HepG2 (cell line): ENCODE results near the gene CSK.

Experiments
- CTCF ChIP-seq: sonication (generic); formaldehyde crosslinking; IDR thresholded peaks from 2 replicates; pipeline ENCODE4 v1.5.0; 2020; ENCODE audit warnings: mild to moderate bottlenecking, missing genetic modification reagents, moderate library complexity
- GABPA ChIP-seq, 2 experiments: IDR thresholded peaks; 2 replicates each; pipeline ENCODE4 v1.6.1; 2011 to 2016; ENCODE audit warnings: low read depth in 2 of 2, low read length in 1 of 2, missing biosample characterization in 1 of 2, missing genetic modification characterization in 1 of 2
- LBX2 ChIP-seq: sonication (generic); formaldehyde crosslinking; IDR thresholded peaks from 2 replicates; pipeline ENCODE4 v1.5.0; 2020; ENCODE audit warnings: missing genetic modification reagents, mild to moderate bottlenecking, borderline replicate concordance
- MAFK ChIP-seq, 2 experiments: IDR thresholded peaks in 1 of 2; conservative IDR thresholded peaks in 1 of 2; 2 replicates each; pipeline ENCODE4 v1.6.1; 2011; ENCODE audit warnings: improper control_type of control experiment in 2 of 2, low read length in 2 of 2
- NFYB ChIP-seq: sonication (generic); formaldehyde crosslinking; IDR thresholded peaks from 2 replicates; pipeline ENCODE4 v1.4.0; 2020; ENCODE audit warnings: missing genetic modification reagents
- ZNF362 ChIP-seq: sonication (generic); formaldehyde crosslinking; IDR thresholded peaks from 2 replicates; pipeline ENCODE4 v1.4.0; 2020; ENCODE audit warnings: missing genetic modification reagents, mild to moderate bottlenecking, borderline replicate concordance

- TF ChIP-seq NFYB (CRISPR knock-in tag) (no peak), LBX2 (CRISPR knock-in tag) (no peak), CTCF (CRISPR knock-in tag) (no peak), GABPA (IDR thresholded peaks at IDR 0.05; ENCODE audit: low read depth, low read length) (no peak), GABPA (CRISPR knock-in tag; IDR thresholded peaks at IDR 0.05; ENCODE audit: low read depth) (no peak), ZNF362 (CRISPR knock-in tag) (no peak), MAFK (conservative IDR thresholded peaks at IDR 0.05 in 1 of 2, IDR thresholded peaks at IDR 0.05 in 1 of 2; ENCODE audit: low read length in 2 of 2) (no peak)
Observed at GRCh38 chr15:74769463-74770025, 12.3 kb upstream of the CSK start.
